Endothelial cell (in vitro differentiated cells): ENCODE measurements around the gene CHRNA10. TPM values are rescaled to one million over a fixed set of nuclear protein-coding genes. Genes with fewer than 3 reads are reported as not detected.

Experiments
- DNase-seq: peaks from one replicate; pipeline ENCODE4 v3.0.0; 2021; ENCODE audit warnings: low spot score
- H3K27ac Mint-ChIP-seq: one replicate; pipeline ENCODE4 v1.8.0; 2021; ENCODE audit warnings: mixed read lengths, inconsistent platforms; ENCODE audit not compliant: unreplicated experiment
- H3K27me3 Mint-ChIP-seq: one replicate; pipeline ENCODE4 v1.8.0; 2021; ENCODE audit warnings: mild to moderate bottlenecking, moderate library complexity, mixed read lengths, inconsistent platforms; ENCODE audit not compliant: unreplicated experiment
- H3K36me3 Mint-ChIP-seq: one replicate; pipeline ENCODE4 v1.8.0; 2021; ENCODE audit warnings: mild to moderate bottlenecking, low read depth, mixed read lengths, inconsistent platforms; ENCODE audit not compliant: unreplicated experiment
- H3K4me1 Mint-ChIP-seq: one replicate; pipeline ENCODE4 v1.8.0; 2021; ENCODE audit warnings: mild to moderate bottlenecking, mixed read lengths, inconsistent platforms; ENCODE audit not compliant: unreplicated experiment
- H3K4me3 Mint-ChIP-seq: one replicate; pipeline ENCODE4 v1.8.0; 2021; ENCODE audit warnings: mild to moderate bottlenecking, mixed read lengths, inconsistent platforms; ENCODE audit not compliant: unreplicated experiment
- H3K9me3 Mint-ChIP-seq: one replicate; pipeline ENCODE4 v1.8.0; 2021; ENCODE audit warnings: mixed read lengths, inconsistent platforms; ENCODE audit not compliant: unreplicated experiment
- CTCF ChIP-seq: fragments of 200-600 bp; sonication (generic); IDR thresholded peaks from one replicate; pipeline ENCODE4 v1.5.0; 2021; ENCODE audit warnings: antibody characterized with exemption; ENCODE audit not compliant: unreplicated experiment
- long read RNA-seq: library from polyadenylated mRNA; unstranded; transcript quantifications from one replicate; pipeline ENCODE4 v2.0.0, GENCODE V29; 2020; ENCODE audit not compliant: unreplicated experiment
- total RNA-seq: library from RNA; stranded (reverse); fragmentation: NEBNext Ultra II Directional; extraction: Animal tissue kit (Norgen Biotek cat#: 25700); gene quantifications from one replicate; pipeline ENCODE4 v1.2.1, GENCODE V29; 2021; ENCODE audit not compliant: unreplicated experiment

CHRNA10 gene
- 0.72 TPM for total RNA-seq
- long read RNA-seq, result 0 reads

- no peak within 1 kb of the TSS for H3K27ac Mint-ChIP-seq
- H3K36me3 Mint-ChIP-seq, result peaks cover 43% of the 10 kb centered on the region
- TF ChIP-seq CTCF, result no peak
- DNase-seq, result no peak
- H3K4me3 Mint-ChIP-seq, result peak within 1 kb of the TSS; percentile 1
- H3K4me1 Mint-ChIP-seq, result no peaks in the 10 kb centered on the region
- peaks cover 3% of the 10 kb centered on the region for H3K27me3 Mint-ChIP-seq
- no peaks in the 10 kb centered on the region for H3K9me3 Mint-ChIP-seq
These were observed at the start of gene CHRNA10 for GRCh38 chr11:3671334-3672254. TSS of gene CHRNA10 (minus strand) at chr11:3671384. CDS start at chr11:3671312, 72 bp downstream.

GRCh38 chr11:3712274-3712673 lies 41.1 kb upstream of the CHRNA10 start:
- no peak overlapping the region for H3K27ac Mint-ChIP-seq
- no peaks in the 10 kb centered on the region for H3K27me3 Mint-ChIP-seq
- H3K4me1 Mint-ChIP-seq, result no peaks in the 10 kb centered on the region
- no peak for DNase-seq
- no peak overlapping the region for H3K4me3 Mint-ChIP-seq
- H3K36me3 Mint-ChIP-seq, result peaks cover 19% of the 10 kb centered on the region
- H3K9me3 Mint-ChIP-seq, result no peaks in the 10 kb centered on the region
- TF ChIP-seq CTCF, result no peak

GRCh38 chr11:3710485-3711259 lies 39.5 kb upstream of the CHRNA10 start:
- Mint-ChIP-seq H3K27me3 (no peaks in the 10 kb centered on the region), H3K36me3 (peaks cover 16% of the 10 kb centered on the region), H3K27ac (no peak overlapping the region), H3K4me3 (no peak overlapping the region), H3K4me1 (no peaks in the 10 kb centered on the region), H3K9me3 (no peaks in the 10 kb centered on the region)
- no peak for DNase-seq
- no peak for TF ChIP-seq CTCF

GRCh38 chr11:3709977-3710376 lies 38.8 kb upstream of the CHRNA10 start:
- DNase-seq, result no peak
- H3K4me3 Mint-ChIP-seq, result no peak overlapping the region
- no peaks in the 10 kb centered on the region for H3K4me1 Mint-ChIP-seq
- no peak for TF ChIP-seq CTCF
- no peaks in the 10 kb centered on the region for H3K9me3 Mint-ChIP-seq
- H3K36me3 Mint-ChIP-seq, result peaks cover 22% of the 10 kb centered on the region
- no peaks in the 10 kb centered on the region for H3K27me3 Mint-ChIP-seq
- H3K27ac Mint-ChIP-seq, result no peak overlapping the region
